ENCODE data around the gene PDE4D.

Gene PDE4D

DNA sequence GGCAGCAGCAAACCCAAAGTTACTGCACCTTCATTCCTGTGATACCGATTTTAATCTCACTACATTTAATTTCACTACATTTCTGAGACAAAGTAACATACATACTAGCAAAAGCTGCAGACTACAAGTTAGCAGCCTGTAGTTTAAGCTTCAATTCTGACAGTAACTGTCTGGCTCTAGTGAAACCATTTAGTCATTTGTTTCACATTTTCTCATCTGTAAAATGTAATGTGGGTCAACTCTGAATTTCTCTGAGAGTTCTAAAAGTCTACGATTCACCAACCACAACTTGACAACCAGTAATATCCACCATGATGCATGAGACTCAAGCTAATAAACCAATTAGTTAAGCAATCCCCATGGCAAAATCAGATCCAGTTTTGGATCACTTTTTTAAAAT is 408.9 kb downstream of the PDE4D start:
- Histone ChIP-seq H3K4ac (ENCODE audit: low read depth in 1 of 2, low read length in 2 of 2) (no peak overlapping the region), H3K27me3 (ENCODE audit: control insufficient read depth in 1 of 2, insufficient read depth in 1 of 2, low read length in 2 of 2) (peaks cover 0 to 35% of the 10 kb centered on the region in 2 experiments)
- WGBS = 77% methylated on average over 2 of the region's 2 CpGs

DNA sequence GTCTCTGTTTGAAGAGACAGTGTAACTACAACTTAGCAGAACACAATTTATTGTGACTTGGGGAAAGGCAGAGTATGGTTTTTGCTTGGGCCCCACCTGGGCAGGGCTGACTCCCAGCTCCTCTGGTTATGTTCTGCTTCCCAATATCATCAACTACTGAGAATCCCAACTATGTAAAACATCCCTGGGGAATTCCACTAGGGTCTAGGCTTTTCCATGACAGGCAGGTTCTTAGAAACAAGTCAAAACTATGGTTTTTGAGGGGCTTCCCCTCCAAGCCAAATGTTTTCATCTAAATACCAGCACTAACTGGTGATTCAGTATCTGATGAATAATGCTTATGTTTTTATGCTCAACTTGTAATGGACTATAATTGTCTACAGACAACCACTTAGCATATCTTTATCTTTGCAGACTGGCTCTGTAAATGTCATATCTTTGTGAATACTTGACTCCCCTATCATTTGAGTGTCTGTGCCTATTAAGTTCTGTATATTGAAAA is 409.5 kb downstream of the PDE4D start:
- Histone ChIP-seq H3K9ac (ENCODE audit: low read length) (no peak overlapping the region), H3K79me1 (replicated peaks; ENCODE audit: low read length, poor library complexity, severe bottlenecking) (peaks cover 4% of the 10 kb centered on the region), H4K8ac (ENCODE audit: low read length) (no peak overlapping the region), H3K4me3 (ENCODE audit: insufficient read depth in 1 of 2, low read depth in 1 of 2, low read length in 2 of 2) (no peak overlapping the region), H3K14ac (ENCODE audit: low read length in 2 of 2) (no peak overlapping the region), H2BK12ac (ENCODE audit: low read length in 2 of 2) (no peak overlapping the region), H2BK120ac (ENCODE audit: low read depth, low read length) (no peak overlapping the region), H3K9me3 (ENCODE audit: control insufficient read depth, low read length) (no peaks in the 10 kb centered on the region), H3K18ac (ENCODE audit: low read depth in 1 of 2, low read length in 2 of 2) (no peak overlapping the region), H3K4ac (ENCODE audit: low read depth in 1 of 2, low read length in 2 of 2) (no peak overlapping the region), H2BK5ac (ENCODE audit: low read depth, low read length, poor library complexity, severe bottlenecking) (no peak overlapping the region), H2AK5ac (ENCODE audit: low read length, severe bottlenecking) (no peak overlapping the region), H3K23ac (ENCODE audit: low read length in 2 of 2) (no peak overlapping the region), H3K36me3 (ENCODE audit: control insufficient read depth in 1 of 2, insufficient read depth in 2 of 2, low read depth in 1 of 2, low read length in 2 of 2) (no peaks in the 10 kb centered on the region), H4K91ac (ENCODE audit: low read length) (no peak overlapping the region), H3K4me2 (ENCODE audit: low read length, poor library complexity, severe bottlenecking) (no peak overlapping the region), H3K27me3 (ENCODE audit: control insufficient read depth in 1 of 2, insufficient read depth in 1 of 2, low read length in 2 of 2) (peaks cover 0 to 40% of the 10 kb centered on the region in 2 experiments), H3K4me1 (ENCODE audit: control insufficient read depth, insufficient read depth, low read depth, low read length) (peaks cover 8% of the 10 kb centered on the region), H2AFZ (ENCODE audit: low read depth, low read length) (no peak overlapping the region), H3K27ac (ENCODE audit: low read length, poor library complexity, severe bottlenecking) (peak overlapping the region; percentile 82), H2BK15ac (ENCODE audit: low read depth, poor library complexity, severe bottlenecking) (no peak overlapping the region)
- peak; percentile 58 for DNase-seq

More for the DNA sequence above, 408.9 kb downstream of the PDE4D start:
- H2BK5ac ChIP-seq (ENCODE audit: low read depth, low read length, poor library complexity, severe bottlenecking) = no peak overlapping the region
- peak; percentile 23 for DNase-seq
- H3K14ac ChIP-seq (ENCODE audit: low read length in 2 of 2) = no peak overlapping the region
- H2BK12ac ChIP-seq (ENCODE audit: low read length in 2 of 2) = no peak overlapping the region
- peaks cover 8% of the 10 kb centered on the region for H3K4me1 ChIP-seq (ENCODE audit: control insufficient read depth, insufficient read depth, low read depth, low read length)
- no peak overlapping the region for H3K18ac ChIP-seq (ENCODE audit: low read depth in 1 of 2, low read length in 2 of 2)
- H3K4me2 ChIP-seq (ENCODE audit: low read length, poor library complexity, severe bottlenecking) = no peak overlapping the region
- H3K36me3 ChIP-seq (ENCODE audit: control insufficient read depth in 1 of 2, insufficient read depth in 2 of 2, low read depth in 1 of 2, low read length in 2 of 2) = no peaks in the 10 kb centered on the region
- H2AK5ac ChIP-seq (ENCODE audit: low read length, severe bottlenecking) = peak overlapping the region; percentile 90
- no peak overlapping the region for H4K8ac ChIP-seq (ENCODE audit: low read length)
- peak overlapping the region; percentile 81 for H3K27ac ChIP-seq (ENCODE audit: low read length, poor library complexity, severe bottlenecking)
- peaks cover 4% of the 10 kb centered on the region for H3K79me1 ChIP-seq (replicated peaks; ENCODE audit: low read length, poor library complexity, severe bottlenecking)
- no peak overlapping the region for H3K23ac ChIP-seq (ENCODE audit: low read length in 2 of 2)
- H3K9ac ChIP-seq (ENCODE audit: low read length) = no peak overlapping the region
- H2BK120ac ChIP-seq (ENCODE audit: low read depth, low read length) = no peak overlapping the region
- no peak overlapping the region for H2BK15ac ChIP-seq (ENCODE audit: low read depth, poor library complexity, severe bottlenecking)
- no peak overlapping the region for H2AFZ ChIP-seq (ENCODE audit: low read depth, low read length)
- H3K9me3 ChIP-seq (ENCODE audit: control insufficient read depth, low read length) = no peaks in the 10 kb centered on the region
- H4K91ac ChIP-seq (ENCODE audit: low read length) = no peak overlapping the region
- H3K4me3 ChIP-seq (ENCODE audit: insufficient read depth in 1 of 2, low read depth in 1 of 2, low read length in 2 of 2) = no peak overlapping the region

DNA sequence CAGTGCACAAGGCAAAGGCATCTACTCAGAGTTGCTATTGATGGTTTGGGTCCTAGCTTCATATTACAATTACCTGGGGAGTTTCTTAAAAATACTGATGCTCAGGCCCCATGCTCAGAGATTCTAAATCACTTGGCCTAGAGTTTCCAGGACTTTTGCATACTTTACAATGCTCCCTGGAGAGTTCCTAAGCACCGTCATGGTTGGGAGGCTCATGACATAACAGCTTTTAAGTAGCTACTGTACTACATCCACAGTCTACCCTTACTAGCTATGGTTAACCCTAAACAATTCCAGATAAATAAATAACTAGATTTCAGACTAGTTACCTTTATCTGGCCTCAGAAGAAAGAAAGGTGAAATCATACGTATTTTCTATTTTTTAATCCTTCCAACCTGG is 414.4 kb downstream of the PDE4D start:
- H3K23ac ChIP-seq (ENCODE audit: low read length in 2 of 2) = no peak overlapping the region
- peaks cover 6% of the 10 kb centered on the region for H3K79me1 ChIP-seq (replicated peaks; ENCODE audit: low read length, poor library complexity, severe bottlenecking)
- no peak overlapping the region for H3K4ac ChIP-seq (ENCODE audit: low read depth in 1 of 2, low read length in 2 of 2)
- no peak overlapping the region for H2BK15ac ChIP-seq (ENCODE audit: low read depth, poor library complexity, severe bottlenecking)
- no peaks in the 10 kb centered on the region for H3K9me3 ChIP-seq (ENCODE audit: control insufficient read depth, low read length)
- H2AFZ ChIP-seq (ENCODE audit: low read depth, low read length) = no peak overlapping the region
- H2BK5ac ChIP-seq (ENCODE audit: low read depth, low read length, poor library complexity, severe bottlenecking) = no peak overlapping the region
- no peak overlapping the region for H2AK5ac ChIP-seq (ENCODE audit: low read length, severe bottlenecking)
- H3K9ac ChIP-seq (ENCODE audit: low read length) = no peak overlapping the region
- H3K27ac ChIP-seq (ENCODE audit: low read length, poor library complexity, severe bottlenecking) = no peak overlapping the region
- H3K18ac ChIP-seq (ENCODE audit: low read depth in 1 of 2, low read length in 2 of 2) = no peak overlapping the region
- H2BK120ac ChIP-seq (ENCODE audit: low read depth, low read length) = no peak overlapping the region
- WGBS = 5% methylated on average over 1 of the region's 2 CpGs
- peaks cover 0 to 20% of the 10 kb centered on the region in 2 experiments for H3K27me3 ChIP-seq (ENCODE audit: control insufficient read depth in 1 of 2, insufficient read depth in 1 of 2, low read length in 2 of 2)
- H3K4me1 ChIP-seq (ENCODE audit: control insufficient read depth, insufficient read depth, low read depth, low read length) = peaks cover 5% of the 10 kb centered on the region
- no peak overlapping the region for H3K4me3 ChIP-seq (ENCODE audit: insufficient read depth in 1 of 2, low read depth in 1 of 2, low read length in 2 of 2)
- H3K14ac ChIP-seq (ENCODE audit: low read length in 2 of 2) = no peak overlapping the region
- no peak overlapping the region for H4K8ac ChIP-seq (ENCODE audit: low read length)
- no peak overlapping the region for H3K4me2 ChIP-seq (ENCODE audit: low read length, poor library complexity, severe bottlenecking)
- no peaks in the 10 kb centered on the region for H3K36me3 ChIP-seq (ENCODE audit: control insufficient read depth in 1 of 2, insufficient read depth in 2 of 2, low read depth in 1 of 2, low read length in 2 of 2)
- DNase-seq = no peak
- H4K91ac ChIP-seq (ENCODE audit: low read length) = no peak overlapping the region
- no peak overlapping the region for H2BK12ac ChIP-seq (ENCODE audit: low read length in 2 of 2)

DNA sequence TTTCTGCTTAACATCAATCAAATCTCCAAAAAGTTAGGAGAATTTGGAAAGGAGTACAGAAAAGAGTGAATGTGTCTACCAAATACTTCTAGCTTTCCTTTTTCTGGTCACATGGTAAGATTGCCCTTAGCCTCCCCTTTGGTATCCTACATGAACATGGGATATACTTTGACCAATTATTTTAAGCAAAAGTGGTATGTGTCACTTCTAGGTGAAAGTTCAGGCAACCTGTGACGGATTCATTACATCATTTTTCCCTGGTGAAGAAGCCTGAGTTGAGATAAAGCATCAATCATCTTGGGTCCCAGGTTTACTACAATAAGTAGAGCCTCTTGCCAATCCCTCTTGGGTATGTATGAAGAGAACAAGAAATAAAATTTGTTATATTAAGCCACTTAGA is 419.2 kb downstream of the PDE4D start:
- H3K4me2 ChIP-seq (ENCODE audit: low read length, poor library complexity, severe bottlenecking) = no peak overlapping the region
- no peak overlapping the region for H2BK12ac ChIP-seq (ENCODE audit: low read length in 2 of 2)
- H3K9ac ChIP-seq (ENCODE audit: low read length) = no peak overlapping the region
- no peak overlapping the region for H2AFZ ChIP-seq (ENCODE audit: low read depth, low read length)
- H3K36me3 ChIP-seq (ENCODE audit: control insufficient read depth in 1 of 2, insufficient read depth in 2 of 2, low read depth in 1 of 2, low read length in 2 of 2) = no peaks in the 10 kb centered on the region
- H2BK5ac ChIP-seq (ENCODE audit: low read depth, low read length, poor library complexity, severe bottlenecking) = no peak overlapping the region
- H3K14ac ChIP-seq (ENCODE audit: low read length in 2 of 2) = no peak overlapping the region
- WGBS = 63% methylated on average over 1 of the region's 1 CpG
- H2AK5ac ChIP-seq (ENCODE audit: low read length, severe bottlenecking) = no peak overlapping the region
- no peak overlapping the region for H3K23ac ChIP-seq (ENCODE audit: low read length in 2 of 2)
- H3K79me1 ChIP-seq (replicated peaks; ENCODE audit: low read length, poor library complexity, severe bottlenecking) = peaks cover 2% of the 10 kb centered on the region
- H3K9me3 ChIP-seq (ENCODE audit: control insufficient read depth, low read length) = peaks cover 4% of the 10 kb centered on the region
- no peak overlapping the region for H4K8ac ChIP-seq (ENCODE audit: low read length)
- H3K18ac ChIP-seq (ENCODE audit: low read depth in 1 of 2, low read length in 2 of 2) = no peak overlapping the region
- no peak overlapping the region for H4K91ac ChIP-seq (ENCODE audit: low read length)
- no peak overlapping the region for H3K4me3 ChIP-seq (ENCODE audit: insufficient read depth in 1 of 2, low read depth in 1 of 2, low read length in 2 of 2)
- H3K4ac ChIP-seq (ENCODE audit: low read depth in 1 of 2, low read length in 2 of 2) = no peak overlapping the region
- H3K27ac ChIP-seq (ENCODE audit: low read length, poor library complexity, severe bottlenecking) = no peak overlapping the region
- H2BK120ac ChIP-seq (ENCODE audit: low read depth, low read length) = no peak overlapping the region
- no peaks in the 10 kb centered on the region for H3K4me1 ChIP-seq (ENCODE audit: control insufficient read depth, insufficient read depth, low read depth, low read length)
- DNase-seq = peak; percentile 6
- peaks cover 0 to 8% of the 10 kb centered on the region in 2 experiments for H3K27me3 ChIP-seq (ENCODE audit: control insufficient read depth in 1 of 2, insufficient read depth in 1 of 2, low read length in 2 of 2)
- H2BK15ac ChIP-seq (ENCODE audit: low read depth, poor library complexity, severe bottlenecking) = no peak overlapping the region

Data from mesenchymal stem cell (in vitro differentiated cells and primary cell).